ENCODE data around the gene PRSS53. TPM values are rescaled to one million over a fixed set of nuclear protein-coding genes. Genes with fewer than 3 reads are reported as not detected.
"Not testable (repeated sequence)": the region's sequence is repeated elsewhere in the genome, so short reads cannot be mapped to it uniquely, and the experiment has no call there.

The PRSS53 gene
- 7.5 TPM for total RNA-seq

GRCh38 chr16:31088459-31089183 is at the start of gene PRSS53:
TSS of gene PRSS53 (minus strand) at chr16:31088943. CDS start at chr16:31088809, 134 bp downstream.
- no peak within 1 kb of the TSS for H3K27ac ChIP-seq
- peaks cover 38 to 52% of the 10 kb centered on the region in 2 donors for H3K36me3 ChIP-seq

GRCh38 chr16:31136822-31137499 is 48.2 kb upstream of the PRSS53 start:
- not testable (repeated sequence) for DNase-seq (ENCODE audit: low spot score in 2 of 2); H3K4me3 ChIP-seq

More at GRCh38 chr16:31088459-31089183, at the start of gene PRSS53:
- DNase-seq (ENCODE audit: low spot score in 2 of 2), result no peak
- Histone ChIP-seq H3K27me3 (no peaks in the 10 kb centered on the region), H3K4me3 (no peak within 1 kb of the TSS), H3K9me3 (no peaks in the 10 kb centered on the region), H3K4me1 (no peaks in the 10 kb centered on the region)
- TF ChIP-seq CTCF (IDR thresholded peaks at IDR 0.05), result no peak
- intact Hi-C loops (cut with DNase I), result no loop called here

GRCh38 chr16:31136287-31136662 is 47.5 kb upstream of the PRSS53 start:
- Histone ChIP-seq H3K36me3 (peaks cover 8 to 12% of the 10 kb centered on the region in 2 donors), H3K4me1 (peaks cover 0 to 16% of the 10 kb centered on the region in 2 donors), H3K4me3 (no peak overlapping the region), H3K27ac (no peak overlapping the region), H3K9me3 (no peaks in the 10 kb centered on the region), H3K27me3 (no peaks in the 10 kb centered on the region)
- no peak for TF ChIP-seq CTCF (IDR thresholded peaks at IDR 0.05)
- DNase-seq (ENCODE audit: low spot score in 2 of 2), result no peak
- intact Hi-C loops (cut with DNase I), result no loop called here

More at GRCh38 chr16:31136822-31137499, 48.2 kb upstream of the PRSS53 start:
- H3K27me3 ChIP-seq; H3K27ac ChIP-seq; H3K36me3 ChIP-seq; intact Hi-C loops (cut with DNase I); H3K9me3 ChIP-seq: not testable (repeated sequence)
- H3K4me1 ChIP-seq, result peaks cover 0 to 21% of the 10 kb centered on the region in 2 donors

GRCh38 chr16:31135535-31136286 is 47.0 kb upstream of the PRSS53 start, which contains the start of gene PRSS8:
TSS of gene PRSS8 (minus strand) at chr16:31135727. CDS start at chr16:31135498, 229 bp downstream.
- Histone ChIP-seq H3K27ac (no peak within 1 kb of the TSS), H3K9me3 (no peaks in the 10 kb centered on the region), H3K4me3 (no peak within 1 kb of the TSS), H3K4me1 (peaks cover 0 to 10% of the 10 kb centered on the region in 2 donors), H3K36me3 (peaks cover 14 to 16% of the 10 kb centered on the region in 2 donors), H3K27me3 (no peaks in the 10 kb centered on the region)
- intact Hi-C loops (cut with DNase I), result no loop called here
- no peak for TF ChIP-seq CTCF (IDR thresholded peaks at IDR 0.05)
- no peak for DNase-seq (ENCODE audit: low spot score in 2 of 2)

GRCh38 chr16:31134625-31135534 is 46.1 kb upstream of the PRSS53 start:
- Histone ChIP-seq H3K4me3 (no peak overlapping the region), H3K27me3 (no peaks in the 10 kb centered on the region), H3K36me3 (peaks cover 22 to 24% of the 10 kb centered on the region in 2 donors), H3K4me1 (peaks cover 0 to 10% of the 10 kb centered on the region in 2 donors), H3K9me3 (no peaks in the 10 kb centered on the region), H3K27ac (no peak overlapping the region)
- intact Hi-C loops (cut with DNase I), result no loop called here
- no peak for TF ChIP-seq CTCF (IDR thresholded peaks at IDR 0.05)
- DNase-seq (ENCODE audit: low spot score in 2 of 2), result no peak

Data from ascending aorta (tissue), 2 donors.